Peyer's patch (tissue), 4 donors: Measurements from ENCODE around the gene SRSF9. TPM values are rescaled to one million over a fixed set of nuclear protein-coding genes. Genes with fewer than 3 reads are reported as not detected.

ENCODE experiments used
- DNase-seq, 3 donors: peaks; one replicate each; pipeline ENCODE4 v3.0.0-alpha.2; 2017 to 2019
- H3K27ac ChIP-seq, 4 donors: fragments of 200-600 bp; sonication (generic); one replicate each; pipeline ENCODE4 v1.5.1; 2016 to 2019
- H3K27me3 ChIP-seq, 2 donors: fragments of 200-600 bp; sonication (generic); one replicate each; pipeline ENCODE4 v1.5.1; 2019
- H3K36me3 ChIP-seq, 3 donors: fragments of 200-600 bp; sonication (generic); one replicate each; pipeline ENCODE4 v1.5.1; 2016 to 2019
- H3K4me1 ChIP-seq, 4 donors: fragments of 200-600 bp; sonication (generic); one replicate each; pipeline ENCODE4 v1.5.1; 2016 to 2019
- H3K4me3 ChIP-seq, 4 donors: fragments of 200-600 bp; sonication (generic); 1 replicate in 3 of 4; 2 replicates in 1 of 4; pipeline ENCODE4 v1.5.1; 2016 to 2019; ENCODE audit warnings: mild to moderate bottlenecking in 1 of 4
- H3K9me3 ChIP-seq, 4 donors: fragments of 200-600 bp; sonication (generic); one replicate each; pipeline ENCODE4 v1.5.1; 2016 to 2019; ENCODE audit warnings: mild to moderate bottlenecking in 1 of 4
- POLR2A ChIP-seq, 2 donors: fragments of 450-650 bp; IDR thresholded peaks; one replicate each; pipeline ENCODE4 v1.5.1; 2017; ENCODE audit warnings: antibody characterized with exemption in 2 of 2, mild to moderate bottlenecking in 2 of 2, moderate library complexity in 2 of 2
- total RNA-seq, 4 donors: library from RNA; depleted of rRNA; stranded (reverse); fragments of >200 nt; gene quantifications; one replicate each; pipeline ENCODE4 v1.1.0, GENCODE V29; 2016
- TF ChIP-seq, protein P1 (sequence below), 6 experiments: fragments of 450-650 bp in 4 of 6; fragments of 200-600 bp in 2 of 6; sonication (generic) in 1 of 6; IDR thresholded peaks; one replicate each; pipeline ENCODE4 v1.5.1; 2017 to 2019; ENCODE audit warnings: antibody characterized with exemption in 6 of 6, mild to moderate bottlenecking in 3 of 6, moderate library complexity in 1 of 6

The SRSF9 gene
- total RNA-seq, 4 donors from 2014 or later, result 59.9 to 144 (median 78.1) TPM

GRCh38 chr12:120468821-120469449 lies 613 bp downstream of the SRSF9 start:
- Histone ChIP-seq H3K4me3 (peak overlapping the region; percentile 92 to 94 (median 94)), H3K4me1 (peaks cover 0 to 17% (median 0%) of the 10 kb centered on the region in 4 donors), H3K9me3 (no peaks in the 10 kb centered on the region), H3K27me3 (no peaks in the 10 kb centered on the region), H3K27ac (peak overlapping the region; percentile 93 to 96 (median 94)), H3K36me3 (peaks cover 0 to 19% (median 0%) of the 10 kb centered on the region in 3 donors)
- peak; percentile 56 to 71 (median 58) for DNase-seq
- TF ChIP-seq, protein P1, sequence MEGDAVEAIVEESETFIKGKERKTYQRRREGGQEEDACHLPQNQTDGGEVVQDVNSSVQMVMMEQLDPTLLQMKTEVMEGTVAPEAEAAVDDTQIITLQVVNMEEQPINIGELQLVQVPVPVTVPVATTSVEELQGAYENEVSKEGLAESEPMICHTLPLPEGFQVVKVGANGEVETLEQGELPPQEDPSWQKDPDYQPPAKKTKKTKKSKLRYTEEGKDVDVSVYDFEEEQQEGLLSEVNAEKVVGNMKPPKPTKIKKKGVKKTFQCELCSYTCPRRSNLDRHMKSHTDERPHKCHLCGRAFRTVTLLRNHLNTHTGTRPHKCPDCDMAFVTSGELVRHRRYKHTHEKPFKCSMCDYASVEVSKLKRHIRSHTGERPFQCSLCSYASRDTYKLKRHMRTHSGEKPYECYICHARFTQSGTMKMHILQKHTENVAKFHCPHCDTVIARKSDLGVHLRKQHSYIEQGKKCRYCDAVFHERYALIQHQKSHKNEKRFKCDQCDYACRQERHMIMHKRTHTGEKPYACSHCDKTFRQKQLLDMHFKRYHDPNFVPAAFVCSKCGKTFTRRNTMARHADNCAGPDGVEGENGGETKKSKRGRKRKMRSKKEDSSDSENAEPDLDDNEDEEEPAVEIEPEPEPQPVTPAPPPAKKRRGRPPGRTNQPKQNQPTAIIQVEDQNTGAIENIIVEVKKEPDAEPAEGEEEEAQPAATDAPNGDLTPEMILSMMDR (IDR thresholded peaks at IDR 0.05), result no peak
- TF ChIP-seq POLR2A (IDR thresholded peaks at IDR 0.05), result no peak

DNA sequence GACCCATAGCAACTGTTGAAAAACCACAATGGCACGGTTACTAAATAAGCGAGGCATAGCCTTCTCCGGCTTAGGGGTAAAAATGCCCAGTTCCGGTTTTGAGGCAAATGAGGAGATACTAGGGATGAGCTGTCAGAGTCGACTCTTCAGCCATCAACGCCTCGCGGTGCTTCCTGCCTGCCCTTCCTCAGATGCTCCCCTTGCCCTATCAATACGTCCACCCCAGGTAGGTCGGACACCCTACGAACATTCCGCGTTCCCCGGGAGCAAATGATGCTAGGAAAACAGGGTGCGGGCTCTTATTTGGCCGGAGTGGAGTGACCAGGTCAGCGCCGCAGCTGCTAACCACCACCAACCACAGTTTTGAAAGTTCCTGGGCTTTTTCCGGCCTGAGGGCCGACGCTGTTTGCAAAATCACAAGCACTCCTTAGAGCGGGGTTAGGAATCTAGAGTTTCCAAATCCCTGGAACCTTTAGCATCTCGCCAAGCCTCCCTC lies 1.2 kb downstream of the SRSF9 start:
- peak; percentile 42 to 53 (median 53) for DNase-seq
- no peak for TF ChIP-seq POLR2A (IDR thresholded peaks at IDR 0.05)
- TF ChIP-seq, protein P1 (IDR thresholded peaks at IDR 0.05), result no peak
- peaks cover 0 to 17% (median 0%) of the 10 kb centered on the region in 4 donors for H3K4me1 ChIP-seq
- H3K9me3 ChIP-seq, result no peaks in the 10 kb centered on the region
- H3K27ac ChIP-seq, result peak overlapping the region; percentile 93 to 96 (median 94)
- no peaks in the 10 kb centered on the region for H3K27me3 ChIP-seq
- peak overlapping the region; percentile 92 to 94 (median 94) for H3K4me3 ChIP-seq
- peaks cover 0 to 24% (median 0%) of the 10 kb centered on the region in 3 donors for H3K36me3 ChIP-seq

- peaks cover 0 to 34% (median 0%) of the 10 kb centered on the region in 3 donors for H3K36me3 ChIP-seq
- peaks cover 0 to 17% (median 0%) of the 10 kb centered on the region in 4 donors for H3K4me1 ChIP-seq
- H3K4me3 ChIP-seq, result no peak overlapping the region
- H3K27ac ChIP-seq, result no peak overlapping the region
- H3K9me3 ChIP-seq, result no peaks in the 10 kb centered on the region
- TF ChIP-seq, protein P1 (IDR thresholded peaks at IDR 0.05), result no peak
- no peak for TF ChIP-seq POLR2A (IDR thresholded peaks at IDR 0.05)
- DNase-seq, result no peak
- no peaks in the 10 kb centered on the region for H3K27me3 ChIP-seq
Observed at GRCh38 chr12:120467439-120467838, 2.1 kb downstream of the SRSF9 start.

DNA sequence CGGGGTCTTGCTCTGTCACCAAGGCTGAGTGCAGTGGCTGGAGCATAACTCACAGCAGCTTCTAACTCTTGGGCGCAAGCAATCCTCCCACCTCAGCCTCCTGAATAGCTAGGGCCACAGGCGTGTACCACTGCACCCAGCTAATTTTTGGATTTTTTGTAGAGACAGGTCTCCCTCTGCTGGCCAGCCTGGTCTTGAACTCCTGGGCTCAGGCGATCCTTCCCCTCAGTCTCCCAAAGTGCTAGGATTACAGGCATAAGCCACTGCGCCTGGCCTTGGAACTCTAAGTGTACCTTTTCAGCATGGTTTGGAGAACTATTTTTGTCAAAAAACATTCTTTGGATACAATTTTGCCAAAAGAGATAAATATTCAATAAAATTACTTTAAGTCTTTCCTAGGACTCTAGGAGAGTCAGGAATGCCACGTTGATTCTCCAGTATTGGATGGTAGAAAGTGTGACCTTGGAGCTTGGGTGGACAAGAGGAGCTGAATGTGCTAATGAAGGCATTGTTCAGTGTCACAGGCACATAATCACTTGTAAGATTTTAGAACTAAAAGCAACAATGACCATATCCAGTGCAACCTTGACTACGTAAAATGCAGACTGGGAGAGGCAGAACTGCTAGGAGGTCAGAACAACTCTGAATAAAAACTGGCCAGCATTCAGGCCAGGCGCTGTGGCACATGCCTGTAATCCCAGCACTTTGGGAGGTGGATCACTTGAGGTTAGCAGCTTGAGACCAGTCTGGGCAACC lies 2.8 kb downstream of the SRSF9 start:
- DNase-seq, result peak in 2 of 3 donors; percentile 24 to 57
- H3K27me3 ChIP-seq, result no peaks in the 10 kb centered on the region
- H3K4me1 ChIP-seq, result peaks cover 0 to 17% (median 0%) of the 10 kb centered on the region in 4 donors
- H3K36me3 ChIP-seq, result peaks cover 0 to 41% (median 0%) of the 10 kb centered on the region in 3 donors
- no peaks in the 10 kb centered on the region for H3K9me3 ChIP-seq
- H3K4me3 ChIP-seq, result no peak overlapping the region
- H3K27ac ChIP-seq, result no peak overlapping the region
- TF ChIP-seq, protein P1 (IDR thresholded peaks at IDR 0.05), result peak in 5 of 6 experiments; percentile 14 to 38 (median 34)
- TF ChIP-seq POLR2A (IDR thresholded peaks at IDR 0.05), result no peak

GRCh38 chr12:120465756-120466155 lies 3.8 kb downstream of the SRSF9 start:
- Histone ChIP-seq H3K36me3 (peaks cover 0 to 50% (median 0%) of the 10 kb centered on the region in 3 donors), H3K4me1 (peaks cover 0 to 12% (median 0%) of the 10 kb centered on the region in 4 donors), H3K27me3 (no peaks in the 10 kb centered on the region), H3K4me3 (no peak overlapping the region), H3K27ac (no peak overlapping the region), H3K9me3 (no peaks in the 10 kb centered on the region)
- TF ChIP-seq POLR2A (IDR thresholded peaks at IDR 0.05), result no peak
- TF ChIP-seq, protein P1 (IDR thresholded peaks at IDR 0.05), result no peak
- DNase-seq, result no peak
